Thyroid gland (tissue), 4 donors: ENCODE results near the gene GSG1L.

Experiments used
- POLR2A ChIP-seq, 2 donors: fragments of 450-650 bp; IDR thresholded peaks; one replicate each; pipeline ENCODE4 v1.6.1; 2017; ENCODE audit warnings: antibody characterized with exemption in 2 of 2, mild to moderate bottlenecking in 2 of 2, moderate library complexity in 1 of 2
- TF ChIP-seq, protein P1 (sequence below), 6 experiments: fragments of 200-600 bp in 3 of 6; fragments of 450-650 bp in 3 of 6; sonication (generic) in 3 of 6; IDR thresholded peaks; one replicate each; pipeline ENCODE4 v1.5.1; 2016 to 2019; ENCODE audit warnings: antibody characterized with exemption in 6 of 6, mild to moderate bottlenecking in 2 of 6, inconsistent platforms in 1 of 6, moderate library complexity in 1 of 6

DNA sequence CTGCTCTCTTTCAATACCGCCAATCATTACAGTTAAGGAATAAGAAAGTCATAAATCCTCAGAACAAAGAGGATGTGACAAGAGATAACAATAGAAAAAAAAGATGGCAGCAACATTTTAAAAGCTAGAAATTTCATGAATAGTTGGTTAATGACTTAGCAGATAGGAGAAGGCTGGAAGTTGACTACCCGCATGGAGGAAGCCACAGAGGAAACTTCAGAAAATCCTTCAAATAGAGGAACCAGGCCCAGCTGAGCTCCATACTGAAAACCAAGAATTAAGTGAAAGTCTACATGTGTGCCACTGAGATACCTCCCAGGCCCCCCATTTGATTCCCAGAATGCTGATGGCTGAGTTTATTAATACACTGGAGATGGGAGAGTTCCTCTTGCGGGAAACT is 109.3 kb downstream of the GSG1L start:
- TF ChIP-seq POLR2A (IDR thresholded peaks at IDR 0.05): no peak
- TF ChIP-seq, protein P1, sequence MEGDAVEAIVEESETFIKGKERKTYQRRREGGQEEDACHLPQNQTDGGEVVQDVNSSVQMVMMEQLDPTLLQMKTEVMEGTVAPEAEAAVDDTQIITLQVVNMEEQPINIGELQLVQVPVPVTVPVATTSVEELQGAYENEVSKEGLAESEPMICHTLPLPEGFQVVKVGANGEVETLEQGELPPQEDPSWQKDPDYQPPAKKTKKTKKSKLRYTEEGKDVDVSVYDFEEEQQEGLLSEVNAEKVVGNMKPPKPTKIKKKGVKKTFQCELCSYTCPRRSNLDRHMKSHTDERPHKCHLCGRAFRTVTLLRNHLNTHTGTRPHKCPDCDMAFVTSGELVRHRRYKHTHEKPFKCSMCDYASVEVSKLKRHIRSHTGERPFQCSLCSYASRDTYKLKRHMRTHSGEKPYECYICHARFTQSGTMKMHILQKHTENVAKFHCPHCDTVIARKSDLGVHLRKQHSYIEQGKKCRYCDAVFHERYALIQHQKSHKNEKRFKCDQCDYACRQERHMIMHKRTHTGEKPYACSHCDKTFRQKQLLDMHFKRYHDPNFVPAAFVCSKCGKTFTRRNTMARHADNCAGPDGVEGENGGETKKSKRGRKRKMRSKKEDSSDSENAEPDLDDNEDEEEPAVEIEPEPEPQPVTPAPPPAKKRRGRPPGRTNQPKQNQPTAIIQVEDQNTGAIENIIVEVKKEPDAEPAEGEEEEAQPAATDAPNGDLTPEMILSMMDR (IDR thresholded peaks at IDR 0.05): no peak
